Measurements from ENCODE around the gene TMIGD1. TPM values are rescaled to one million over a fixed set of nuclear protein-coding genes. Genes with fewer than 3 reads are reported as not detected.

The TMIGD1 gene
- total and polyA plus RNA-seq, 10 of the 15 experiments (the other 5 are each of a cell fraction or from before 2014, with no cell fraction given) = not detected

DNA sequence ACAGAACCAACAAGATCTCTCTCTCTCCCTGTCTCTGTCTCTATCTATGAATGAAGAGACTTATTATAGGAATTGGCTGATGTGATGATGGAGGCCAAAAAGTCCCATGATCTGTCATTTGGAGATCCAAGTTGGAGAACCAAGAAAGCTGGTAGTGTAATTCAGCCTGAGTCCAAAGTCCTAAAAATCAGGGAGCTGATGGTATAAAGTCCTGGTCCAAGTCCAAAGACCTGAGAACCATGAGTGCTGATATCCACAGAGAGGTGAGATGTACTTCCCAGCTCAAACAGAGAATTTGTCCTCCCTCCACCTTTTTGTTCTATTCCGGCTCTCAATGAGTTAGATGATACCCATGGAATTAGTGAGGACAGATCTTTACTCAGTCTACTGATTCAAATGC is 15.4 kb upstream of the TMIGD1 start:
- Histone ChIP-seq H3K4me1 (ENCODE audit: control insufficient read depth, insufficient read depth, low read length) (peaks cover 10% of the 10 kb centered on the region), H2AFZ (ENCODE audit: control insufficient read depth, low read depth, low read length) (no peak overlapping the region), H4K20me1 (ENCODE audit: control insufficient read depth, insufficient read depth) (no peaks in the 10 kb centered on the region), H3K27me3 (replicated peaks in 1 of 2; ENCODE audit: control insufficient read depth in 2 of 2, insufficient read depth in 2 of 2, low read length in 1 of 2) (no peaks in the 10 kb centered on the region), H3K36me3 (ENCODE audit: control insufficient read depth in 2 of 2, insufficient read depth in 2 of 2, low read length in 1 of 2) (no peaks in the 10 kb centered on the region), H3K4me2 (ENCODE audit: control insufficient read depth, insufficient read depth) (no peak overlapping the region), H3K9me3 (replicated peaks; ENCODE audit: control insufficient read depth, insufficient read depth, low read length) (no peaks in the 10 kb centered on the region; the same call in 2 of the 3 replicates), H3K9ac (ENCODE audit: control insufficient read depth, insufficient read depth, low read length) (no peak overlapping the region), H3K27ac (ENCODE audit: control insufficient read depth, insufficient read depth) (no peak overlapping the region), H3K4me3 (no peak overlapping the region), H3K79me2 (ENCODE audit: control insufficient read depth, insufficient read depth, low read length) (no peaks in the 10 kb centered on the region)
- intact Hi-C loops (cut with micrococcal nuclease; ENCODE audit: unreplicated experiment) = no loop called here
- DNase-seq (ENCODE audit: low read depth, low spot score) (no peak), ATAC-seq (no peak), FAIRE-seq (no peak)
- WGBS (ENCODE audit: insufficient coverage, insufficient replicate concordance, low lambda C conversion rate, missing lambda C conversion rate) = 33% methylated on average over 1 of the region's 1 CpG
- ChIA-PET CTCF (interaction anchor here (0.9 to 1.9 kb wide), 2 partner anchors 9 to 12 kb away, joined by 3 to 6 read pairs; no protein-coding TSS in a partner anchor), POLR2A (no interaction called here), SMC1A (ENCODE audit: uncharacterized antibody, unreplicated experiment) (interaction anchor here (1.0 kb wide), 1 partner anchor 9 kb away, joined by 3 read pairs; no protein-coding TSS in a partner anchor), RAD21 (ENCODE audit: unreplicated experiment) (no interaction called here)
- TF ChIP-seq SMAD5 (IDR thresholded peaks at IDR 0.05; ENCODE audit: low read depth) = no peak
- TF ChIP-seq, protein P1, sequence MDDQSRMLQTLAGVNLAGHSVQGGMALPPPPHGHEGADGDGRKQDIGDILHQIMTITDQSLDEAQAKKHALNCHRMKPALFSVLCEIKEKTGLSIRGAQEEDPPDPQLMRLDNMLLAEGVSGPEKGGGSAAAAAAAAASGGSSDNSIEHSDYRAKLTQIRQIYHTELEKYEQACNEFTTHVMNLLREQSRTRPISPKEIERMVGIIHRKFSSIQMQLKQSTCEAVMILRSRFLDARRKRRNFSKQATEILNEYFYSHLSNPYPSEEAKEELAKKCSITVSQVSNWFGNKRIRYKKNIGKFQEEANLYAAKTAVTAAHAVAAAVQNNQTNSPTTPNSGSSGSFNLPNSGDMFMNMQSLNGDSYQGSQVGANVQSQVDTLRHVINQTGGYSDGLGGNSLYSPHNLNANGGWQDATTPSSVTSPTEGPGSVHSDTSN (IDR thresholded peaks at IDR 0.05; ENCODE audit: insufficient replicate concordance, low read depth, low read length) = no peak
- TF ChIP-seq, protein P2, sequence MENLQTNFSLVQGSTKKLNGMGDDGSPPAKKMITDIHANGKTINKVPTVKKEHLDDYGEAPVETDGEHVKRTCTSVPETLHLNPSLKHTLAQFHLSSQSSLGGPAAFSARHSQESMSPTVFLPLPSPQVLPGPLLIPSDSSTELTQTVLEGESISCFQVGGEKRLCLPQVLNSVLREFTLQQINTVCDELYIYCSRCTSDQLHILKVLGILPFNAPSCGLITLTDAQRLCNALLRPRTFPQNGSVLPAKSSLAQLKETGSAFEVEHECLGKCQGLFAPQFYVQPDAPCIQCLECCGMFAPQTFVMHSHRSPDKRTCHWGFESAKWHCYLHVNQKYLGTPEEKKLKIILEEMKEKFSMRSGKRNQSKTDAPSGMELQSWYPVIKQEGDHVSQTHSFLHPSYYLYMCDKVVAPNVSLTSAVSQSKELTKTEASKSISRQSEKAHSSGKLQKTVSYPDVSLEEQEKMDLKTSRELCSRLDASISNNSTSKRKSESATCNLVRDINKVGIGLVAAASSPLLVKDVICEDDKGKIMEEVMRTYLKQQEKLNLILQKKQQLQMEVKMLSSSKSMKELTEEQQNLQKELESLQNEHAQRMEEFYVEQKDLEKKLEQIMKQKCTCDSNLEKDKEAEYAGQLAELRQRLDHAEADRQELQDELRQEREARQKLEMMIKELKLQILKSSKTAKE (IDR thresholded peaks at IDR 0.05; ENCODE audit: low read depth, poor library complexity, severe bottlenecking) = no peak
- no peak for TF ChIP-seq ESRRA (IDR thresholded peaks at IDR 0.05; ENCODE audit: low read length)
- TF ChIP-seq, protein P3, sequence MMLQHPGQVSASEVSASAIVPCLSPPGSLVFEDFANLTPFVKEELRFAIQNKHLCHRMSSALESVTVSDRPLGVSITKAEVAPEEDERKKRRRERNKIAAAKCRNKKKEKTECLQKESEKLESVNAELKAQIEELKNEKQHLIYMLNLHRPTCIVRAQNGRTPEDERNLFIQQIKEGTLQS (IDR thresholded peaks at IDR 0.05; ENCODE audit: borderline replicate concordance, extremely low read depth, low read depth, low read length) = no peak
- TF ChIP-seq, protein P4, sequence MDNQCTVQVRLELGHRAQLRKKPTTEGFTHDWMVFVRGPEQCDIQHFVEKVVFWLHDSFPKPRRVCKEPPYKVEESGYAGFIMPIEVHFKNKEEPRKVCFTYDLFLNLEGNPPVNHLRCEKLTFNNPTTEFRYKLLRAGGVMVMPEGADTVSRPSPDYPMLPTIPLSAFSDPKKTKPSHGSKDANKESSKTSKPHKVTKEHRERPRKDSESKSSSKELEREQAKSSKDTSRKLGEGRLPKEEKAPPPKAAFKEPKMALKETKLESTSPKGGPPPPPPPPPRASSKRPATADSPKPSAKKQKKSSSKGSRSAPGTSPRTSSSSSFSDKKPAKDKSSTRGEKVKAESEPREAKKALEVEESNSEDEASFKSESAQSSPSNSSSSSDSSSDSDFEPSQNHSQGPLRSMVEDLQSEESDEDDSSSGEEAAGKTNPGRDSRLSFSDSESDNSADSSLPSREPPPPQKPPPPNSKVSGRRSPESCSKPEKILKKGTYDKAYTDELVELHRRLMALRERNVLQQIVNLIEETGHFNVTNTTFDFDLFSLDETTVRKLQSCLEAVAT (IDR thresholded peaks at IDR 0.05) = no peak
- TF ChIP-seq RAD51 (IDR thresholded peaks at IDR 0.05) = no peak
- TF ChIP-seq, protein P5, sequence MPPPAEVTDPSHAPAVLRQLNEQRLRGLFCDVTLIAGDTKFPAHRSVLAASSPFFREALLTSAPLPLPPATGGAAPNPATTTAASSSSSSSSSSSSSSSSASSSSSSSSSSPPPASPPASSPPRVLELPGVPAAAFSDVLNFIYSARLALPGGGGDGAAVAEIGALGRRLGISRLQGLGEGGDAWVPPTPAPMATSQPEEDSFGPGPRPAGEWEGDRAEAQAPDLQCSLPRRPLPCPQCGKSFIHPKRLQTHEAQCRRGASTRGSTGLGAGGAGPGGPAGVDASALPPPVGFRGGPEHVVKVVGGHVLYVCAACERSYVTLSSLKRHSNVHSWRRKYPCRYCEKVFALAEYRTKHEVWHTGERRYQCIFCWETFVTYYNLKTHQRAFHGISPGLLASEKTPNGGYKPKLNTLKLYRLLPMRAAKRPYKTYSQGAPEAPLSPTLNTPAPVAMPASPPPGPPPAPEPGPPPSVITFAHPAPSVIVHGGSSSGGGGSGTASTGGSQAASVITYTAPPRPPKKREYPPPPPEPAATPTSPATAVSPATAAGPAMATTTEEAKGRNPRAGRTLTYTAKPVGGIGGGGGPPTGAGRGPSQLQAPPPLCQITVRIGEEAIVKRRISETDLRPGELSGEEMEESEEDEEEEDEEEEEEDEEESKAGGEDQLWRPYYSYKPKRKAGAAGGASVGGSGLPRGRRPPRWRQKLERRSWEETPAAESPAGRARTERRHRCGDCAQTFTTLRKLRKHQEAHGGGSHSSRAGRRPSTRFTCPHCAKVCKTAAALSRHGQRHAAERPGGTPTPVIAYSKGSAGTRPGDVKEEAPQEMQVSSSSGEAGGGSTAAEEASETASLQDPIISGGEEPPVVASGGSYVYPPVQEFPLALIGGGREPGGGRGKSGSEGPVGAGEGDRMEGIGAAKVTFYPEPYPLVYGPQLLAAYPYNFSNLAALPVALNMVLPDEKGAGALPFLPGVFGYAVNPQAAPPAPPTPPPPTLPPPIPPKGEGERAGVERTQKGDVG (CRISPR knock-in tag; IDR thresholded peaks at IDR 0.05) = no peak
- no TSS peak for BruUV-seq (replicated peaks)
- in situ Hi-C loops (cut with MboI) = no loop called here

Measured in GM12878 (cell line).